Bronchial epithelial cell (primary cell): ENCODE results near the gene FADS1. TPM values are rescaled to one million over a fixed set of nuclear protein-coding genes. Genes with fewer than 3 reads are reported as not detected.

ENCODE experiments used
- DNase-seq: peaks from one replicate; pipeline ENCODE4 v3.0.0-alpha.2; 2010; ENCODE audit warnings: low read depth
- FAIRE-seq: peaks from 2 replicates; lab custom pipeline; 2011; peaks lifted over from hg19 to GRCh38; lab: Jason Lieb, UNC
- H3K27me3 ChIP-seq: 2 replicates; pipeline ENCODE4 v1.5.1; 2011; ENCODE audit warnings: low read length; ENCODE audit not compliant: control insufficient read depth, insufficient read depth
- H3K36me3 ChIP-seq: 2 replicates; pipeline ENCODE4 v1.5.1; 2011; ENCODE audit warnings: low read length; ENCODE audit not compliant: control insufficient read depth, insufficient read depth
- H3K4me3 ChIP-seq: 2 replicates; pipeline ENCODE4 v1.5.1; 2011; ENCODE audit warnings: mild to moderate bottlenecking, low read depth, low read length, control low read depth
- total RNA-seq: library from RNA; depleted of rRNA; stranded (reverse); fragments of >200 nt; gene quantifications from 2 replicates; pipeline ENCODE4 v1.2.1, GENCODE V29; 2014
- TF ChIP-seq, protein P1 (sequence below): IDR thresholded peaks from 2 replicates; pipeline ENCODE4 v1.5.1; 2011; ENCODE audit warnings: mild to moderate bottlenecking, moderate library complexity, low read length, control low read depth, inconsistent platforms; ENCODE audit not compliant: insufficient read depth, severe bottlenecking

Gene FADS1
- total RNA-seq, 1 donor from 2014 or later, result 46.9 TPM

DNA sequence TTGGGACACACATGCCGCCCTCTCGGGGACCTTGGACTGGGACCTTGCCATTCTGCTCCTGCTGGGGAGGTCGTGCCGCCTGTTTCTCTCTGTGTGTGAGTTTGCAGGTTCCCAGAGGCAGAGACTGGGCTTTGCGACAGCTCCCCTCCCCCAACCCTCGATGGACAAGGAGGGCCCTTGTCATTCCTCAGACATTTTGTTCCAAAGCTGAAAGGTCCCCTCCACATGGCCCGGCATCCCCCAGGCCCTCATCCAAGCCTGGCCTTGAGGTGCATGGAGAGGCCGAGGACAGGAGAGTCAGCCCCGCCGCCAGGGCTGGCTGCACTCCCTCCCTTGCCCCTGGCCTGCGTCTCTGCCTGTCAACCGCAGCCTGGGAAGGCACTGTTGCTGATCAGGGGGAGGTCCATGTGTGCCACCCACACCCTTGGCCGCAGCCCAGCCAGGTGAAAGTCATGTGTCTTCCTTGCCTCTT is 36.9 kb upstream of the FADS1 start:
- no peak for FAIRE-seq
- TF ChIP-seq, protein P1, sequence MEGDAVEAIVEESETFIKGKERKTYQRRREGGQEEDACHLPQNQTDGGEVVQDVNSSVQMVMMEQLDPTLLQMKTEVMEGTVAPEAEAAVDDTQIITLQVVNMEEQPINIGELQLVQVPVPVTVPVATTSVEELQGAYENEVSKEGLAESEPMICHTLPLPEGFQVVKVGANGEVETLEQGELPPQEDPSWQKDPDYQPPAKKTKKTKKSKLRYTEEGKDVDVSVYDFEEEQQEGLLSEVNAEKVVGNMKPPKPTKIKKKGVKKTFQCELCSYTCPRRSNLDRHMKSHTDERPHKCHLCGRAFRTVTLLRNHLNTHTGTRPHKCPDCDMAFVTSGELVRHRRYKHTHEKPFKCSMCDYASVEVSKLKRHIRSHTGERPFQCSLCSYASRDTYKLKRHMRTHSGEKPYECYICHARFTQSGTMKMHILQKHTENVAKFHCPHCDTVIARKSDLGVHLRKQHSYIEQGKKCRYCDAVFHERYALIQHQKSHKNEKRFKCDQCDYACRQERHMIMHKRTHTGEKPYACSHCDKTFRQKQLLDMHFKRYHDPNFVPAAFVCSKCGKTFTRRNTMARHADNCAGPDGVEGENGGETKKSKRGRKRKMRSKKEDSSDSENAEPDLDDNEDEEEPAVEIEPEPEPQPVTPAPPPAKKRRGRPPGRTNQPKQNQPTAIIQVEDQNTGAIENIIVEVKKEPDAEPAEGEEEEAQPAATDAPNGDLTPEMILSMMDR, result no peak
- no peak overlapping the region for H3K4me3 ChIP-seq
- H3K36me3 ChIP-seq, result peaks cover 21% of the 10 kb centered on the region
- no peak for DNase-seq
- no peaks in the 10 kb centered on the region for H3K27me3 ChIP-seq

DNA sequence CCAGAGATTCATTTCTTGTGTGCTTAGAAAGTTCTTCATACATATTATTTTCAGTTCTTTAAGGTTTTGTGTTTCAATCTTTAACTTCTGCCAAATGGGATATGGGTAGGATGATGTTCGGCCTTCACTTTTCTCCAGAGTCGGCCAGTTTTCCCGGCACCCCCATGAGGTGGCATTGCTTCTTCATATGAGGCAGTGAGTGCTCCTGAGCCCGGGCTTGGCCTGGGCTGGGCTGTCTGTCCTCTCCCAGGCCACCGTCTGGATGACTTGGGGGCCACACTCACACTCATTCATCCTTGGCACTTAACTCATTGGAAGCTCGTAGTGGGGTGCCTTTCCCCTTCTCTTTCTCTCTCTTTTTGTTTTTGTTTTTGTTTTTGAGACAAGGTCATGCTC is 35.1 kb upstream of the FADS1 start:
- TF ChIP-seq, protein P1, result no peak
- H3K27me3 ChIP-seq, result no peaks in the 10 kb centered on the region
- H3K36me3 ChIP-seq, result peaks cover 23% of the 10 kb centered on the region
- no peak overlapping the region for H3K4me3 ChIP-seq
- DNase-seq, result no peak
- FAIRE-seq, result no peak

DNA sequence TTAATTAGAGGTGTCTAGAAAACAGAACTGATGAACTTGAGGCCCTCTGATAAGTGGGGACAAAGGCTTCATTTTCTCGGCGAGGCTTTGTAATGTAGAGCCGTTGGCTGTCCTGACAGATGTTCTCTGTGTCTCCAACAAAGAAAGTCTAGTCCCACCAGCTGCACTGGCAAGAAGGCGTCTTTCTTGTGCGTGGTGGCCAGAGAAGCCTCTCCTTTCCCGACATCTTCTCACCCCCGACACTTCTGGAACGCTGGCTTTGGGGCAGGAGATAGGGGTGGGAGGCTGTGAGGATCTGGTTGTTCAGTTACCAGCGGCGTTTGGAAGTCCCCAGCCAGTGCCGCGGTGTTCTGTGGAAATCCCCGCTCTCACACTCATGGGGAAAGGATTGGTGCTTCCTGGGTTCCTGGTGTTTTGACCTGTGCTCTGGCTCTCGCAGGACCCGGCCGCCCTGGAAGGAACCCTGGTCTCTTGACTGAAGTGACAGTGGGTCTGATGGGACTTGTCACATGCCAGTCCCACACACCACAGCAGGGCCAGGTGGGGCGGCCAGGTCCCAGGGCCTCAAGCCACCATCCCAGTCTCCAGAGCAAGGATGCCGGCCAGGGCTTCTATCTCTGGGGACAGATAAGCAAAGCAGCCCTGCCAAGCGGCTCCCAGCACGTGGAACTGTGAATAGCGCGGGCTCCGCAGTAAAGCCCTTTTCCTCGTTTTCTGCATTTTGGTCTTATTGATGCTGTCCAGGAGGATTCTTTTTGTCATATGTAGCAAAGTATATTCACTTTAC is 34.5 kb upstream of the FADS1 start:
- TF ChIP-seq, protein P1, result no peak
- FAIRE-seq (no peak), DNase-seq (no peak)
- Histone ChIP-seq H3K27me3 (no peaks in the 10 kb centered on the region), H3K36me3 (peaks cover 24% of the 10 kb centered on the region), H3K4me3 (no peak overlapping the region)

DNA sequence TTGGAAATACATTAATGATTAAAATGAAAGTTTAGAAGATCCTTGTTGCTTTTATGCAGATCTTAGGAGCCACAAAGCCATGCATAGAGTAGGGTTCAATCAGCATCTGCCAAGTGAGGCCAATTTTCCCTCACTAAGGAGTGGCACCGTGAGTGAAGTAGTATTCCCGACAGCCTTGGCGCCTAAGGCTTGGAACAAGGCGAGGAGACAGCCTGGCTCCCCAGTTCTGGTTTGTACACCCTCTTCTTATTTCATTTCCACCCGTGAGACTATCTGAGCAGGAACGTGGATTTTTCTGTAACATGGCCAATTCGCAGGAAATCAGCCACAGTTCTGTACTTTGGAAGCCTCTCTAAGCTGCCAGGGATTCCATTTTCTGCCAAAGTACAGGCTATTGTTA is 33.9 kb upstream of the FADS1 start:
- H3K36me3 ChIP-seq, result peaks cover 24% of the 10 kb centered on the region
- FAIRE-seq, result no peak
- TF ChIP-seq, protein P1, result no peak

DNA sequence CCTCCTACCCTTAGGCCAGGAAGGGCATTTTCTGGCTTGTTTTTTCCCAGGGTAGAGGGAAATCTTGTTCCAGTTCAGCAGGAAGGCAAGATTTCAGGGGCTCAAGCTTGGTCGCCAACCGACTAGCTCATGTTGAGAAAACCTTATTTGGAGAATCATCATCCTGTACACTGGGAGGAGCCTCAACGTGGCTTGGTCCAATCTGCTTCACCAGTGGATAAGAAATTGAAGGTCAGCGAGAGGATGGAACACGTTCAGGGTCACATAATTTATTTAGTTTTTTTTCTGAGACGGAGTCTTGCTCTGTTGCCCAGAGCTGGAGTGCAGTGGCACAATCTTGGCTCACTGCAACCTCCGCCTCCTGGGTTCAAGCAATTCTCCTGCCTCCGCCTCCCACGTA is 31.8 kb upstream of the FADS1 start:
- Histone ChIP-seq H3K27me3 (no peaks in the 10 kb centered on the region), H3K4me3 (no peak overlapping the region), H3K36me3 (peaks cover 21% of the 10 kb centered on the region)
- DNase-seq (no peak), FAIRE-seq (no peak)
- TF ChIP-seq, protein P1, result no peak

More for the DNA sequence above, 33.9 kb upstream of the FADS1 start:
- H3K27me3 ChIP-seq, result no peaks in the 10 kb centered on the region
- DNase-seq, result no peak
- H3K4me3 ChIP-seq, result no peak overlapping the region
